WI38 (cell line): Measurements from ENCODE around the gene EPGN.
"Not testable (repeated sequence)": the region's sequence is repeated elsewhere in the genome, so short reads cannot be mapped to it uniquely, and the experiment has no call there.

ENCODE experiments used
- H3K4me3 ChIP-seq: 2 replicates; pipeline ENCODE4 v1.5.1; 2011; ENCODE audit warnings: low read depth, mild to moderate bottlenecking, control low read depth, low read length
- TF ChIP-seq, protein P1 (sequence below): IDR thresholded peaks from 2 replicates; pipeline ENCODE4 v1.5.1; 2012; ENCODE audit warnings: low read depth, mild to moderate bottlenecking, control low read depth, low read length

EPGN gene

DNA sequence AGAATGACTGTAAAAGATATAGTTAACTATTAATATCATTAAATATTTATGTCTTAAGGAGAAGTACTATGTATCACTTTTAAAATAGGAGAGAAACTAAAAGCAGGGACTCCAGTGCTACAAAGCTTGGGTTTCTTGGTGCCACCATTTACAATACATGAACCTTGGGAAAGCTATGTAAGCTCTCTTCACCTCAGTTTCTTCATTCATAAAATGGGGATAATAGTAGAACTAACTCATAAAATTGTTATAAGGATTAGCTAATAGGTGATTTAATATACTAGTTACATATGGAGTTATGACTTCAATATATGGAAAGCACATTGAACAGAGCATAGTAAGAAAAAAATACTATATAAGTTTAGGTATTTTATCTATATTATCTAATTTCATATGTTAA is 23.7 kb downstream of the EPGN start:
- no peak overlapping the region for H3K4me3 ChIP-seq
- TF ChIP-seq, protein P1, sequence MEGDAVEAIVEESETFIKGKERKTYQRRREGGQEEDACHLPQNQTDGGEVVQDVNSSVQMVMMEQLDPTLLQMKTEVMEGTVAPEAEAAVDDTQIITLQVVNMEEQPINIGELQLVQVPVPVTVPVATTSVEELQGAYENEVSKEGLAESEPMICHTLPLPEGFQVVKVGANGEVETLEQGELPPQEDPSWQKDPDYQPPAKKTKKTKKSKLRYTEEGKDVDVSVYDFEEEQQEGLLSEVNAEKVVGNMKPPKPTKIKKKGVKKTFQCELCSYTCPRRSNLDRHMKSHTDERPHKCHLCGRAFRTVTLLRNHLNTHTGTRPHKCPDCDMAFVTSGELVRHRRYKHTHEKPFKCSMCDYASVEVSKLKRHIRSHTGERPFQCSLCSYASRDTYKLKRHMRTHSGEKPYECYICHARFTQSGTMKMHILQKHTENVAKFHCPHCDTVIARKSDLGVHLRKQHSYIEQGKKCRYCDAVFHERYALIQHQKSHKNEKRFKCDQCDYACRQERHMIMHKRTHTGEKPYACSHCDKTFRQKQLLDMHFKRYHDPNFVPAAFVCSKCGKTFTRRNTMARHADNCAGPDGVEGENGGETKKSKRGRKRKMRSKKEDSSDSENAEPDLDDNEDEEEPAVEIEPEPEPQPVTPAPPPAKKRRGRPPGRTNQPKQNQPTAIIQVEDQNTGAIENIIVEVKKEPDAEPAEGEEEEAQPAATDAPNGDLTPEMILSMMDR, result no peak

DNA sequence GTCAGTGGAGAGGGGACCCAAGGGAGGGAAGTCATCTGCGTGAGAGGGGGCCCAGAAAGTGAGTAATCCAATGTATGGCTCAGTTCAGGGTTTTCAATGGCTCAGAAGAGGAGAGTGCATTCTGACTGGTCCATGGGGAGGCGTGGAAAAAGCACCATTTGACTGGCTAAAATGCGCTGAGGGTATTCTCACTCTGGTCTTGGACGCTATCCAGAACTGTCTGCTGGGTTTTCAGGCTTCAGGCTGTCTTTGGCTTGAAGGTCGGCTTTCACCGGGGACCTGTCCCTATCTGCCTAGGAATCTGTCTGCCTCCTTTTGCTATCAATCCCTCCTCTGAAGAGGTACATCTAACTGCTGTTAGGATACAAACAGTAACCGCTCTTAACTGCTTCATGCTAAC is 26.4 kb downstream of the EPGN start:
- H3K4me3 ChIP-seq, result no peak overlapping the region
- TF ChIP-seq, protein P1, result no peak

DNA sequence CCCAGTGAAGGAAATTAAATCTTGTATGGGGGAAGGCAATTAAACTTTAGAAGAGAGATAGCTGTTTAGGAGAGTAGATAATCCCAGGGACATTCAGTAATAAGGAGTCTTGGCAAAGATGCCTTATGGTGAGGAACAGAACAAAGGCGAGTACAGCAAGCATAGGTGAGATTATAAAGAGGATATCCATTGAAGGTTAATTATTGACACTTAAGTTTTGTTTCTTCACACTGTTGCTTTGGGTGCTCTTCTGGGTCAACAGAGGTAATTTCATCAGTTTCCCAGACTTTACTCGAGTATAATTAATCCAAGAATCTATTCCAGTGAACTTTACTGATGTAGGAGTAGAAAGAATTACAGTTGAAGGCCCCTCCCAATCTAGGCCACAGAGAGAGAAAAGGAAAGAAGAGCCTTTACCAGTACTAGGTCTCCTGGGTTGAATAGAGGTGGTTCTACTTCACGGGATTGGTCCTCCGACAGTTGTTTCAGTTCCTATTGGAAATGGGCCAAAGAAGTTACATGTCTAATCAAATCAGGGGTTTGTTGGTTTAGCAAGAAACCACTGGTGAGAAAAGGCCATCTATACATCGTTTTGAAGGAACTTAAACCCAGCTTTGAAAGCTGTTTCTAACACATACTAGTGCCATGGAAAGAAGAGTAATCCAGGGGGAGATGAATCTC is 27.2 kb downstream of the EPGN start:
- TF ChIP-seq, protein P1, result no peak
- no peak overlapping the region for H3K4me3 ChIP-seq

DNA sequence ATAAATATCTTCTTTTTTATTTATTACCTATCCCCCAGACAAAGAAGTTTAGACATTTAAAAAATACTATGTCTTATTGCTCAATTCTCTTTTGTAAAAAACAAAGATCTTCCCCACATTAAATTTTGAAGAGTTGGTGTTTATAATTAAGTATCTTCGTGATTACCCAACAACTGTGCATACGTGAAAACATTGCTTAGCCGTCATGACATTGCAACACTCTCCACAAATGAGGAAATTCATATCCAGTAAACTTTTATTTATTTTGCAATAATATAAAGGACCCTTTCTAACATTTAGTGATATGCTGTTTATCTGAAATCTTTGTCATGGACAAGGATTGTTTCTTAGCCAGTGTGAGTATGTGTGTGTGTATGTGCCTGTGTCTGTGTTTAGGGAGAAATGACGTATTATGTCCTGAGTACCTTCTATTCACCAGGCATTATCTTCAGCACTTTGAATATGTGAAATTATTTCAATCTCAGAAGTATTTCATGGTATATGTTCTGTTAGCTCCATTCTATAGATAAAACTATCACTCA is 30.6 kb downstream of the EPGN start:
- H3K4me3 ChIP-seq, result no peak overlapping the region
- TF ChIP-seq, protein P1, result no peak

DNA sequence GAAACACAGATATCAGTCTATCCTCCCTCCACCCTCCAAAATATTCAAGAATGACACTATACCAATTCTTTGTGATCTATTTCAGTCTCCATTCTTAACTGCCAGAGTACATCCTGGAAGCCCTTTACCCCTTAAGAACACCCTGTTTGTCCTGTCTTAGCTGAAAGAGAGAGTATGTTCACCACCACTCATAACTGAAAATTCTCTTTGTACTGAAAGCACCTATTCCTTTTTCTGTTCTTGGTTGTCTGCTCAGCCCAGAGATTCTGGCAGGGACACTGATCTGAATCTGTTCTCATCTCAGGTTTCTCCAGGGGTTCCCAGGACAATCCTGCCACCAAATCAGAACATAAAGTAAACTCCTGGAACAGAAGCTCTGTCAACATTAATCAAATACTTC is 31.2 kb downstream of the EPGN start:
- TF ChIP-seq, protein P1, result no peak

DNA sequence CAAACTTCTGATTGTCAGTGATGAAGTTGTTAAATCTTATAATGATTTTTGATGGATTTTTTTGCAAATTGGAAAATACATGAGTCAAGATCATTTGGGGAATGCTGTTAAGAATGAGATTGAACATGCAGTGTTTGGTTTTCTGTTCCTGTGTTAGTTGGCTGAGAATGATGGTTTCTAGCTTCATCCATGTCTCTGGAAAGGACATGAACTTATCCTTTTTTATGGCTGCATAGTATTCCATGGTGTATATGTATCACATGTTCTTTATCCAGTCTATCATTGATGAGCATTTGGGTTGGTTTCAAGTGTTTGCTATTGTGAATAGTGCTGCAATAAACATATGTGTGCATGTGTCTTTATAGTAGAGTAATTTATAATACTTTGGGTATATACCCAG is 32.2 kb downstream of the EPGN start:
- not testable (repeated sequence) for H3K4me3 ChIP-seq

More for the DNA sequence above, 31.2 kb downstream of the EPGN start:
- no peak overlapping the region for H3K4me3 ChIP-seq

DNA sequence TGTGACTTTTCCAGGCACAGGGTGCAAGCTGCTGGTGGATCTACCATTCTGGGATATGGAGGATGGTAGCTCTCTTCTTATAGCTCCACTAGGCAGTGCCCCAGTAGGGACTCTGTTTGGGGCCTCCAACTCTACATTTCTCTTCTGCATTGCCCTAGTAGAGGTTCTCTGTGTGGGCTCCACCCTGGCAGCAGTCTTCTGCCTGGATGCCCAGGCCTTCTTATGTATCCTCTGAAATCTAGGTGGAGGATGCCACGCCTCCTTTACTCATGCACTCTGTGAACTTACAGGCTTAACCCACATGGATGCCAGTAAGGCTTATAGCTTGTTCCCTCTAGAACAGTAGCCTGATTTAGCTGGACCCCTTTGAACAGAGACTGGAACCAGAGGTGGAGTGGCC is 35.8 kb downstream of the EPGN start:
- no peak overlapping the region for H3K4me3 ChIP-seq
- TF ChIP-seq, protein P1, result no peak

DNA sequence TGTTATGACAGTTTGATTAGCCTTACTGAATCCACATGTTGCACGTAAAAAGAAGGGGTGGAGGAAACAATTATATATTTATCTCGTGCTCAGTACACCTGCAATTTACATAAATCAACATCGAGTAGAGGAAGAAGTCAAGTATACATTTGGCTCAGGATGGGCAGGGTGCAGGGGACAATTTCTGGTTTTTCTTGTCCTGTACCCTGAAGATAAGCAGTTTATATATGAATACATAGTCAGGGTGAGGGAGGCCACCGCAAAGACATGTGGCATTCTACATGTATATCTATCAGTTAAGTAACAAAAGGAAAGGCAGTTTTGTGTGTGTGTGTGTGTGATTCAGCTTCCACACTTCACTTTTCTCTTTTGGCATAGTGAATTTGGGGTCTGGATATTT is 45.6 kb downstream of the EPGN start:
- TF ChIP-seq, protein P1, result no peak
- H3K4me3 ChIP-seq, result no peak overlapping the region
